Dendritic cell treated with granulocyte-macrophage colony-stimulating factor and Interleukin-4, amounts not matched to agents 40 ng/mL and 50 ng/mL, for 4 days (primary cell): ENCODE results near the gene LMX1B.

ENCODE experiments used
- H3K27ac Mint-ChIP-seq: one replicate; pipeline ENCODE4 v1.8.0; 2022; ENCODE audit warnings: mild to moderate bottlenecking, mixed read lengths
- H3K27me3 Mint-ChIP-seq: one replicate; pipeline ENCODE4 v1.8.0; 2022; ENCODE audit warnings: mild to moderate bottlenecking, mixed read lengths
- H3K36me3 Mint-ChIP-seq: one replicate; pipeline ENCODE4 v1.8.0; 2022; ENCODE audit warnings: low read depth, mixed read lengths
- H3K4me1 Mint-ChIP-seq: one replicate; pipeline ENCODE4 v1.8.0; 2022; ENCODE audit warnings: low read depth, mixed read lengths
- H3K4me3 Mint-ChIP-seq: one replicate; pipeline ENCODE4 v1.8.0; 2022; ENCODE audit warnings: mild to moderate bottlenecking, moderate library complexity, mixed read lengths
- H3K9me3 Mint-ChIP-seq: one replicate; pipeline ENCODE4 v1.8.0; 2022; ENCODE audit warnings: mixed read lengths
- intact Hi-C: fragments of 100-400 bp; cut with micrococcal nuclease; formaldehyde crosslinking; loops from one replicate; pipeline ENCODE4 v1.15.0; 2022

LMX1B gene

GRCh38 chr9:126609711-126610388, 3.9 kb upstream of the LMX1B start:
- Mint-ChIP-seq H3K27ac (no peak overlapping the region), H3K4me3 (no peak overlapping the region), H3K36me3 (no peaks in the 10 kb centered on the region), H3K4me1 (peaks cover 31% of the 10 kb centered on the region), H3K27me3 (peaks cover 88% of the 10 kb centered on the region), H3K9me3 (no peaks in the 10 kb centered on the region)
- intact Hi-C loops, result loop anchor here (2.0 kb wide), 1 partner anchor 173 kb away; no protein-coding TSS in a partner anchor

- intact Hi-C loops, result loop anchor here (2.0 kb wide), 1 partner anchor 172 kb away; no protein-coding TSS in a partner anchor
- H3K27ac Mint-ChIP-seq, result no peak overlapping the region
- peaks cover 32% of the 10 kb centered on the region for H3K4me1 Mint-ChIP-seq
- H3K4me3 Mint-ChIP-seq, result no peak overlapping the region
- peaks cover 88% of the 10 kb centered on the region for H3K27me3 Mint-ChIP-seq
- no peaks in the 10 kb centered on the region for H3K36me3 Mint-ChIP-seq
- no peaks in the 10 kb centered on the region for H3K9me3 Mint-ChIP-seq
Observed at GRCh38 chr9:126611193-126611591, 2.5 kb upstream of the LMX1B start.

- Mint-ChIP-seq H3K9me3 (no peaks in the 10 kb centered on the region), H3K27me3 (peaks cover 88% of the 10 kb centered on the region), H3K27ac (no peak overlapping the region), H3K4me1 (peaks cover 32% of the 10 kb centered on the region), H3K4me3 (peak overlapping the region; percentile 20), H3K36me3 (no peaks in the 10 kb centered on the region)
- intact Hi-C loops, result loop anchor here (2.0 kb wide), 1 partner anchor 171 kb away; no protein-coding TSS in a partner anchor
Observed at GRCh38 chr9:126611592-126612325, 2.0 kb upstream of the LMX1B start.

GRCh38 chr9:126612326-126612812, 1.4 kb upstream of the LMX1B start:
- intact Hi-C loops, result no loop called here

GRCh38 chr9:126612813-126613641, 701 bp upstream of the LMX1B start:
- H3K9me3 Mint-ChIP-seq, result no peaks in the 10 kb centered on the region
- intact Hi-C loops, result no loop called here
- no peak overlapping the region for H3K27ac Mint-ChIP-seq
- peaks cover 32% of the 10 kb centered on the region for H3K4me1 Mint-ChIP-seq
- peaks cover 87% of the 10 kb centered on the region for H3K27me3 Mint-ChIP-seq
- peak overlapping the region; percentile 51 for H3K4me3 Mint-ChIP-seq
- H3K36me3 Mint-ChIP-seq, result no peaks in the 10 kb centered on the region

More at GRCh38 chr9:126612326-126612812, 1.4 kb upstream of the LMX1B start:
- Mint-ChIP-seq H3K27me3 (peaks cover 86% of the 10 kb centered on the region), H3K9me3 (no peaks in the 10 kb centered on the region), H3K36me3 (no peaks in the 10 kb centered on the region), H3K27ac (no peak overlapping the region), H3K4me1 (peaks cover 32% of the 10 kb centered on the region), H3K4me3 (peak overlapping the region; percentile 51)

- intact Hi-C loops, result no loop called here
- Mint-ChIP-seq H3K9me3 (no peaks in the 10 kb centered on the region), H3K36me3 (no peaks in the 10 kb centered on the region), H3K4me3 (peak overlapping the region; percentile 58), H3K27ac (no peak overlapping the region), H3K4me1 (peaks cover 38% of the 10 kb centered on the region), H3K27me3 (peaks cover 86% of the 10 kb centered on the region)
Observed at GRCh38 chr9:126614088-126614454, 343 bp downstream of the LMX1B start.

- peaks cover 86% of the 10 kb centered on the region for H3K27me3 Mint-ChIP-seq
- peak overlapping the region; percentile 58 for H3K4me3 Mint-ChIP-seq
- peaks cover 38% of the 10 kb centered on the region for H3K4me1 Mint-ChIP-seq
- no peak overlapping the region for H3K27ac Mint-ChIP-seq
- intact Hi-C loops, result no loop called here
- H3K9me3 Mint-ChIP-seq, result no peaks in the 10 kb centered on the region
- H3K36me3 Mint-ChIP-seq, result no peaks in the 10 kb centered on the region
Observed at GRCh38 chr9:126614455-126615244, 922 bp downstream of the LMX1B start.

GRCh38 chr9:126615245-126615790, 1.6 kb downstream of the LMX1B start:
- Mint-ChIP-seq H3K4me3 (no peak overlapping the region), H3K27me3 (peaks cover 86% of the 10 kb centered on the region), H3K9me3 (no peaks in the 10 kb centered on the region), H3K4me1 (peaks cover 38% of the 10 kb centered on the region), H3K27ac (no peak overlapping the region), H3K36me3 (no peaks in the 10 kb centered on the region)
- intact Hi-C loops, result no loop called here

- intact Hi-C loops, result no loop called here
- Mint-ChIP-seq H3K9me3 (no peaks in the 10 kb centered on the region), H3K4me1 (peaks cover 34% of the 10 kb centered on the region), H3K27me3 (peaks cover 86% of the 10 kb centered on the region), H3K4me3 (no peak overlapping the region), H3K27ac (no peak overlapping the region), H3K36me3 (no peaks in the 10 kb centered on the region)
Observed at GRCh38 chr9:126615791-126616447, 2.2 kb downstream of the LMX1B start.

- H3K4me3 Mint-ChIP-seq, result no peak overlapping the region
- H3K9me3 Mint-ChIP-seq, result no peaks in the 10 kb centered on the region
- no peaks in the 10 kb centered on the region for H3K36me3 Mint-ChIP-seq
- H3K27ac Mint-ChIP-seq, result no peak overlapping the region
- peaks cover 86% of the 10 kb centered on the region for H3K27me3 Mint-ChIP-seq
- intact Hi-C loops, result no loop called here
- peaks cover 27% of the 10 kb centered on the region for H3K4me1 Mint-ChIP-seq
Observed at GRCh38 chr9:126616521-126616976, 2.8 kb downstream of the LMX1B start.

- H3K27ac Mint-ChIP-seq, result no peak overlapping the region
- H3K4me3 Mint-ChIP-seq, result no peak overlapping the region
- H3K4me1 Mint-ChIP-seq, result peaks cover 21% of the 10 kb centered on the region
- no peaks in the 10 kb centered on the region for H3K9me3 Mint-ChIP-seq
- no peaks in the 10 kb centered on the region for H3K36me3 Mint-ChIP-seq
- intact Hi-C loops, result no loop called here
- peaks cover 86% of the 10 kb centered on the region for H3K27me3 Mint-ChIP-seq
Observed at GRCh38 chr9:126617003-126617822, 3.5 kb downstream of the LMX1B start.

- Mint-ChIP-seq H3K4me1 (peaks cover 19% of the 10 kb centered on the region), H3K36me3 (no peaks in the 10 kb centered on the region), H3K27me3 (peaks cover 87% of the 10 kb centered on the region), H3K4me3 (no peak overlapping the region), H3K27ac (no peak overlapping the region), H3K9me3 (no peaks in the 10 kb centered on the region)
- intact Hi-C loops, result no loop called here
Observed at GRCh38 chr9:126617823-126618165, 4.1 kb downstream of the LMX1B start.
